Endothelial cell of umbilical vein (primary cell): Measurements from ENCODE around the gene ZBP1. TPM values are rescaled to one million over a fixed set of nuclear protein-coding genes. Genes with fewer than 3 reads are reported as not detected.

ENCODE experiments used
- BruUV-seq: library from RNA; stranded (reverse); fragments of 400-500 nt; replicated peaks from 2 replicates; lab custom pipeline; 2021; lab: Mats Ljungman, UMichigan
- CTCF ChIA-PET: fragments of 300-600, 350-600 bp; sonication (Branson Sonifier 250); formaldehyde crosslinking; loops from one replicate; lab custom pipeline; 2021; ENCODE audit warnings: antibody characterized with exemption, inconsistent platforms; lab: Charles Lee
- POLR2A ChIA-PET: fragments of 300-600, 350-600 bp; sonication (Branson Sonifier 250); formaldehyde crosslinking; loops from one replicate; lab custom pipeline; 2021; ENCODE audit warnings: antibody characterized with exemption, inconsistent platforms; lab: Charles Lee
- DNase-seq: peaks from one replicate; pipeline ENCODE4 v3.0.0-alpha.2; 2011; ENCODE audit warnings: low read depth, low spot score
- FAIRE-seq: peaks from 2 replicates; lab custom pipeline; 2011; peaks lifted over from hg19 to GRCh38; lab: Jason Lieb, UNC
- H2AFZ ChIP-seq: 2 replicates; pipeline ENCODE4 v1.6.0; 2012; ENCODE audit warnings: low read depth, low read length, control low read depth, inconsistent platforms
- H3K27ac ChIP-seq: 2 replicates; pipeline ENCODE4 v1.5.1; 2011; ENCODE audit warnings: low read depth, mild to moderate bottlenecking, control low read depth, low read length, moderate library complexity; ENCODE audit not compliant: insufficient read depth
- H3K27me3 ChIP-seq, 2 experiments: 2 replicates each; pipeline versions ENCODE4 v1.6.0 to v1.6.1; 2011; ENCODE audit warnings: low read length in 2 of 2, mixed read lengths in 1 of 2; ENCODE audit not compliant: control insufficient read depth in 2 of 2, insufficient read depth in 2 of 2
- H3K36me3 ChIP-seq, 2 experiments: 2 replicates in 1 of 2; 3 replicates in 1 of 2; pipeline ENCODE4 v1.5.1; 2011; ENCODE audit warnings: low read length in 2 of 2, mild to moderate bottlenecking in 1 of 2, moderate library complexity in 1 of 2; ENCODE audit not compliant: control insufficient read depth in 2 of 2, insufficient read depth in 2 of 2; ENCODE audit errors: extremely low read depth in 1 of 2
- H3K4me1 ChIP-seq: 3 replicates; pipeline ENCODE4 v1.5.1; 2011; ENCODE audit warnings: mild to moderate bottlenecking, low read length; ENCODE audit not compliant: control insufficient read depth, insufficient read depth; ENCODE audit errors: extremely low read depth
- H3K4me2 ChIP-seq: 2 replicates; pipeline ENCODE4 v1.6.1; 2011; ENCODE audit warnings: low read length, control low read depth, mixed read lengths; ENCODE audit not compliant: insufficient read depth
- H3K4me3 ChIP-seq, 3 experiments: fragments of 200-600 bp in 1 of 3; sonication (generic), shearing (Covaris generic) in 1 of 3; replicated peaks in 1 of 3; 2 replicates each; pipeline ENCODE4 v1.5.1; 2011 to 2016; ENCODE audit warnings: control low read depth in 3 of 3, low read length in 3 of 3, mild to moderate bottlenecking in 2 of 3, inconsistent platforms in 1 of 3, low read depth in 1 of 3, moderate library complexity in 1 of 3; ENCODE audit not compliant: insufficient read depth in 1 of 3
- H3K79me2 ChIP-seq: 2 replicates; pipeline ENCODE4 v1.6.0; 2012; ENCODE audit warnings: low read length, inconsistent platforms; ENCODE audit not compliant: control insufficient read depth, insufficient read depth
- H3K9ac ChIP-seq: replicated peaks from 2 replicates; pipeline ENCODE3; 2011; ENCODE audit warnings: low read length, control low read depth; ENCODE audit not compliant: insufficient read depth; ENCODE audit errors: extremely low read depth
- H3K9me1 ChIP-seq: replicated peaks from 3 replicates; pipeline ENCODE4 v1.6.0; 2011; ENCODE audit warnings: mild to moderate bottlenecking, low read length; ENCODE audit not compliant: control insufficient read depth, insufficient read depth; ENCODE audit errors: extremely low read depth
- H3K9me3 ChIP-seq: replicated peaks from 2 replicates; pipeline ENCODE4 v1.5.1; 2012; ENCODE audit warnings: low read length, inconsistent platforms; ENCODE audit not compliant: control insufficient read depth, insufficient read depth
- H4K20me1 ChIP-seq: replicated peaks from 2 replicates; pipeline ENCODE3; 2011; ENCODE audit warnings: mild to moderate bottlenecking, low read length; ENCODE audit not compliant: control insufficient read depth, insufficient read depth; ENCODE audit errors: extremely low read depth
- EZH2 ChIP-seq: IDR thresholded peaks from 2 replicates; pipeline ENCODE4 v1.6.1; 2012; ENCODE audit warnings: borderline replicate concordance, low read depth, mild to moderate bottlenecking, moderate library complexity, low read length, inconsistent platforms; ENCODE audit not compliant: severe bottlenecking
- FOS ChIP-seq: IDR thresholded peaks from 2 replicates; pipeline ENCODE4 v1.6.1; 2011; ENCODE audit warnings: mild to moderate bottlenecking, low read length, moderate library complexity, borderline replicate concordance; ENCODE audit not compliant: insufficient read depth
- GATA2 ChIP-seq: IDR thresholded peaks from 2 replicates; pipeline ENCODE4 v1.7.0; 2011; ENCODE audit warnings: low read depth, mild to moderate bottlenecking, moderate library complexity, mixed read lengths, low read length; ENCODE audit not compliant: insufficient read length, insufficient read depth
- JUN ChIP-seq: IDR thresholded peaks from 2 replicates; pipeline ENCODE4 v1.6.1; 2011; ENCODE audit warnings: borderline replicate concordance, low read depth; ENCODE audit not compliant: insufficient read length, insufficient read depth
- MYC ChIP-seq: IDR thresholded peaks from one replicate; pipeline ENCODE4 v1.6.1; 2011; ENCODE audit warnings: mild to moderate bottlenecking, low read depth, low read length
- POLR2A ChIP-seq: IDR thresholded peaks from 2 replicates; pipeline ENCODE4 v1.6.1; 2012; ENCODE audit warnings: low read depth, mild to moderate bottlenecking, control low read depth, low read length
- POLR2AphosphoS5 ChIP-seq: IDR thresholded peaks from 2 replicates; pipeline ENCODE4 v1.6.1; 2012; ENCODE audit warnings: low read depth, mild to moderate bottlenecking, control low read depth, low read length, moderate library complexity; ENCODE audit not compliant: insufficient read depth
- dilution Hi-C: fragments of 300-500 bp; cut with MboI; formaldehyde crosslinking; loops from one replicate; pipeline ENCODE4 v1.15.0; 2019; ENCODE audit warnings: low sequenced_read_pairs; ENCODE audit not compliant: extremely low pct_ligation_motif_present
- intact Hi-C: fragments of 100-400 bp; cut with micrococcal nuclease; formaldehyde crosslinking; loops from one replicate; pipeline ENCODE4 v1.10.0; 2022
- polyA plus RNA-seq, 4 experiments: library from polyadenylated mRNA; depleted of rRNA in 3 of 4; stranded (reverse) in 3 of 4; unstranded in 1 of 4; fragments of >200 nt; gene quantifications; 2 replicates each; pipeline versions ENCODE4 v1.2.1 to v1.2.3, GENCODE V29; 2011 to 2012; ENCODE audit warnings: missing spikeins in 1 of 4
- total RNA-seq: library from RNA; stranded (reverse); gene quantifications from 2 replicates; pipeline ENCODE4 v1.2.3, GENCODE V29; 2021
- TF ChIP-seq, protein P1 (sequence below): IDR thresholded peaks from 2 replicates; pipeline ENCODE4 v1.6.1; 2011; ENCODE audit not compliant: insufficient read depth, insufficient read length
- TF ChIP-seq, protein P2 (sequence below), 2 donors: IDR thresholded peaks; 1 replicate in 1 of 2; 2 replicates in 1 of 2; pipeline ENCODE4 v1.5.1; 2011; ENCODE audit warnings: low read length in 2 of 2, mild to moderate bottlenecking in 2 of 2, moderate library complexity in 2 of 2, control low read depth in 1 of 2, inconsistent platforms in 1 of 2, low read depth in 1 of 2; ENCODE audit not compliant: insufficient read depth in 1 of 2; ENCODE audit errors: extremely low read depth in 1 of 2

The ZBP1 gene
- total and polyA plus RNA-seq, 2 donors (not counting 3 experiments of a cell fraction or from before 2014, with no cell fraction given) = not detected

DNA sequence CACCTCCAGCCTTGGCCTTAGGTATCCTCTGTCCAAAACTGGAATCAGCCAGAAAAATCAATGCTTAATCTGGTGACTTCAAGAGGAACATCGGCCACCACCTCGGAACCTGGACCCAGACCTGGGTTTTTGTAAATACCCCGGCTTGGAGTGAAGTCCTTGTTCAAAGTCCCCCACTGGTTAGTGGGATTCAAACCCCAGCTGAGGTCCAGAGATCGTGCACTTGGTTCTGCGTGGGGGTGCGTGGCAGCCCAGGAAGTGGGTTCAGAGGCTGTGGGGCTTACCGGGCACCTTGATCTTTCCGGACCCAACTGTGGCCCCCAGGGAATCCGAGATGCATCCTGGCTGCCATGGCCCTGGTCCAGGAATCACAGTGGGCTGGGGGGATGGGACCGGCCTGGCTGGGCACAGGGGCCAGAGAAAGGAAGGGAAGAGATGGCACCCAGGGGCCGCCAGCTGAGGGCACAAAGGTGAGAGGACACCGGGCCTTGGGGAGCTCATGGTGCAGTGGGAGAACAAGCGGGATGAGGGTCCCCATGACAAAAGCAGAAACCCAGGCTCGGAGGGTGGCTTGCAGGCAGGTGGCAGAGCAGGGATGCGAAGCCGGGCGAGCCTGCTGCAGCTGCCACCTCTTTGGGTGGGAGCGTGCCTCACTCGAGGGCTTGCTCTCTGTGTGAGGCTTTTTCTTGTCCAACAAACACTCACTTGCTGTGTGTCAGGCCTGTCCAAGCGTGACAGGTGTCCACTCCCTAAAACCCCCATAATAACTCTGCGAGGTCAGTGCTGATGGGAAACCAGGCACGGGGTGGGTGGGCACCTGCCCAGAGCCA is 27.7 kb downstream of the ZBP1 start:
- ChIA-PET CTCF (interaction anchor here (1.0 to 1.4 kb wide), 4 partner anchors 76 to 587 kb away, joined by 3 to 9 read pairs (median 6); no protein-coding TSS in a partner anchor), POLR2A (no interaction called here)
- no peak for TF ChIP-seq POLR2A
- TF ChIP-seq GATA2 = no peak
- no peak for TF ChIP-seq JUN
- no peak for TF ChIP-seq POLR2AphosphoS5
- TF ChIP-seq EZH2 = no peak
- TF ChIP-seq, protein P1, sequence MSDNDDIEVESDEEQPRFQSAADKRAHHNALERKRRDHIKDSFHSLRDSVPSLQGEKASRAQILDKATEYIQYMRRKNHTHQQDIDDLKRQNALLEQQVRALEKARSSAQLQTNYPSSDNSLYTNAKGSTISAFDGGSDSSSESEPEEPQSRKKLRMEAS = no peak
- TF ChIP-seq, protein P2, sequence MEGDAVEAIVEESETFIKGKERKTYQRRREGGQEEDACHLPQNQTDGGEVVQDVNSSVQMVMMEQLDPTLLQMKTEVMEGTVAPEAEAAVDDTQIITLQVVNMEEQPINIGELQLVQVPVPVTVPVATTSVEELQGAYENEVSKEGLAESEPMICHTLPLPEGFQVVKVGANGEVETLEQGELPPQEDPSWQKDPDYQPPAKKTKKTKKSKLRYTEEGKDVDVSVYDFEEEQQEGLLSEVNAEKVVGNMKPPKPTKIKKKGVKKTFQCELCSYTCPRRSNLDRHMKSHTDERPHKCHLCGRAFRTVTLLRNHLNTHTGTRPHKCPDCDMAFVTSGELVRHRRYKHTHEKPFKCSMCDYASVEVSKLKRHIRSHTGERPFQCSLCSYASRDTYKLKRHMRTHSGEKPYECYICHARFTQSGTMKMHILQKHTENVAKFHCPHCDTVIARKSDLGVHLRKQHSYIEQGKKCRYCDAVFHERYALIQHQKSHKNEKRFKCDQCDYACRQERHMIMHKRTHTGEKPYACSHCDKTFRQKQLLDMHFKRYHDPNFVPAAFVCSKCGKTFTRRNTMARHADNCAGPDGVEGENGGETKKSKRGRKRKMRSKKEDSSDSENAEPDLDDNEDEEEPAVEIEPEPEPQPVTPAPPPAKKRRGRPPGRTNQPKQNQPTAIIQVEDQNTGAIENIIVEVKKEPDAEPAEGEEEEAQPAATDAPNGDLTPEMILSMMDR (IDR thresholded peaks at IDR 0.05; ENCODE audit: extremely low read depth in 1 of 2, insufficient read depth in 1 of 2, low read depth in 1 of 2, low read length in 2 of 2) = no peak
- no peak for TF ChIP-seq MYC
- no peak for TF ChIP-seq FOS
- FAIRE-seq = no peak
- H2AFZ ChIP-seq = no peak overlapping the region
- intact Hi-C loops = loop anchor here (5.0 kb wide), 1 partner anchor 210 kb away; no protein-coding TSS in a partner anchor
- no peaks in the 10 kb centered on the region for H4K20me1 ChIP-seq
- BruUV-seq = no TSS peak
- H3K36me3 ChIP-seq = no peaks in the 10 kb centered on the region
- no peaks in the 10 kb centered on the region for H3K4me1 ChIP-seq
- dilution Hi-C loops = no loop called here
- H3K4me2 ChIP-seq = no peak overlapping the region
- no peaks in the 10 kb centered on the region for H3K9me3 ChIP-seq
- no peaks in the 10 kb centered on the region for H3K27me3 ChIP-seq
- no peak for DNase-seq
- H3K4me3 ChIP-seq = no peak overlapping the region
- no peaks in the 10 kb centered on the region for H3K9me1 ChIP-seq
- H3K79me2 ChIP-seq = no peaks in the 10 kb centered on the region
- no peak overlapping the region for H3K27ac ChIP-seq
- no peak overlapping the region for H3K9ac ChIP-seq
